Heart right ventricle (tissue), 16 donors: ENCODE data around the gene SLC15A2. TPM values are rescaled to one million over a fixed set of nuclear protein-coding genes. Genes with fewer than 3 reads are reported as not detected.

Experiments used
- ATAC-seq, 8 donors: fragments of 200-7000 bp; cut with Tn5 transposase; one replicate each; pipeline ENCODE4 v1.9.1; 2020; ENCODE audit warnings: mild to moderate bottlenecking in 8 of 8, moderate library complexity in 8 of 8, moderate number of reproducible peaks in 1 of 8
- DNase-seq, 2 donors: peaks; one replicate each; pipeline ENCODE4 v3.0.0-alpha.2; 2020
- H3K27ac ChIP-seq, 10 donors: fragments of 200-600 bp; sonication (generic) in 2 of 10; one replicate each; pipeline versions ENCODE4 v1.5.0 to v1.8.0; 2020 to 2022; ENCODE audit warnings: mild to moderate bottlenecking in 3 of 10
- H3K27me3 ChIP-seq, 7 donors: fragments of 200-600 bp; one replicate each; pipeline ENCODE4 v1.8.0; 2021 to 2022; ENCODE audit warnings: mild to moderate bottlenecking in 2 of 7
- H3K36me3 ChIP-seq, 9 donors: fragments of 200-600 bp; sonication (generic) in 1 of 9; one replicate each; pipeline versions ENCODE4 v1.5.0 to v1.8.0; 2020 to 2022; ENCODE audit warnings: mild to moderate bottlenecking in 2 of 9
- H3K4me1 ChIP-seq, 9 donors: fragments of 200-600 bp; sonication (generic) in 1 of 9; one replicate each; pipeline versions ENCODE4 v1.5.0 to v1.8.0; 2020 to 2022; ENCODE audit warnings: mild to moderate bottlenecking in 4 of 9
- H3K4me3 ChIP-seq, 10 donors: fragments of 200-600 bp; sonication (generic) in 2 of 10; one replicate each; pipeline versions ENCODE4 v1.5.0 to v1.8.0; 2020 to 2022; ENCODE audit warnings: mild to moderate bottlenecking in 7 of 10, moderate library complexity in 2 of 10
- H3K9me3 ChIP-seq, 11 donors: fragments of 200-600 bp in 10 of 11; sonication (generic) in 2 of 11; one replicate each; pipeline versions ENCODE4 v1.5.0 to v1.8.0; 2013 to 2022; ENCODE audit warnings: mild to moderate bottlenecking in 2 of 11, control low read depth in 1 of 11, moderate library complexity in 1 of 11
- CTCF ChIP-seq, 9 donors: fragments of 200-600 bp; sonication (generic) in 2 of 9; IDR thresholded peaks; one replicate each; pipeline versions ENCODE4 v1.5.0 to v1.8.0; 2021 to 2022; ENCODE audit warnings: antibody characterized with exemption in 9 of 9, mild to moderate bottlenecking in 5 of 9, moderate library complexity in 1 of 9
- WGBS, 2 donors: extraction: QIAGEN DNeasy Blood & Tissue Kit; methylation state at CpG; one replicate each; pipeline ENCODE4 v1.1.7; 2013; ENCODE audit warnings: inconsistent platforms in 1 of 2; 5-methylcytosine and 5-hydroxymethylcytosine counted together
- intact Hi-C, 10 donors: fragments of 100-400 bp; cut with DNase I; formaldehyde crosslinking; loops; one replicate each; pipeline versions ENCODE4 v1.11.1 to v1.14.2; 2022
- polyA plus RNA-seq, 2 donors: library from polyadenylated mRNA; stranded (reverse); fragments of 200-250 nt; gene quantifications; one replicate each; pipeline ENCODE4 v1.2.3, GENCODE V29; 2013
- total RNA-seq, 10 donors: library from RNA; stranded (reverse); fragmentation: NEBNext Ultra II Directional in 3 of 10; extraction: Animal tissue kit (Norgen Biotek cat#: 25700) in 3 of 10; gene quantifications; one replicate each; pipeline versions ENCODE4 v1.2.1 to v1.2.4, GENCODE V29; 2021 to 2023
- donor health status: Arrhythmogenic right ventricular cardiomyopathy.
- donor health status: ischemic (EF 13 %, LVEDD 7.1; RV severe dilation, severe dysfunction).
- donor health status: healthy with polysubstance abuse.
- donor health status: DM: no; HTN: yes; CAD: no.
- donor health status: DM: no; HTN: no; CAD: no.
- donor health status: ischemic (EF 25% LVEDD 6.9; RV normal size, moderate dysfunction).
- donor health status: ischemic (EF 25% LVEDD 5.7; RV mildly dilated, moderate dysfunction).
- donor health status: healthy.
- donor health status: DM: yes; HTN: yes; CAD: no.
- donor health status: Ischemic cardiomyopathy.
- donor health status: ischemic (EF 35%, LVEDD 5.7; RV mildly dilated, moderate dysfunction).
- donor health status: nonischemic (EF 11% LVEDD 7.7; RV severe dilation, severe dysfunction).
- donor health status: DM: yes; HTN: yes; CAD: no.
- donor health status: PGD.
- donor health status: ischemic (EF 29% LVEDD 5.4; RV normal size, mild dysfunction).
- donor health status: nonischemic (EF 23%, LVEDD 6.1; RV moderate dilation, normal function).

SLC15A2 gene
- total and polyA plus RNA-seq, 12 donors: 0.45 to 14.9 (median 3.9) TPM

DNA sequence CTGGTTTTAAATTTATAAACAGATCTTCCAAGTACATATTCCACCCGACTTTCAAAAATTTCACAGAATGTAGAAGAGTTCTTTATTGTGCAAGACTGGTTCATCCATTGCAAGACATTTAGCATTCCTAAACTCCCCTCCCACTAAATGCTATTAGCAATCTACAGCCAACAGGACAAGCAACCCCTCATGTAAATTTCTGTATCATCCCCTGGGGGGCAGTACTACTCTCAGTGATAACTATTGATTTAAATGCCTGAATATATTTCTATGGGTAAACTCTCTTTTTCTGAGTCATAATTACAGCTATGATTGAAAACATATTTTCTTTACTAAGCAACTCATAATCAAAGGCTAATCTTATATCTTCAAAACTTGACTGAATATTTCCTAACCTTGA, 10.7 kb upstream of the SLC15A2 start:
- 22 to 37% methylated on average over 1 of the region's 1 CpG for WGBS, 2 donors
- intact Hi-C loops: loop anchor here in 1 of 10 donors (10.0 kb wide), 1 partner anchor 111 kb away; no protein-coding TSS in a partner anchor
- TF ChIP-seq CTCF (IDR thresholded peaks at IDR 0.05): peak in 5 of 9 donors; percentile 14 to 48 (median 24)

GRCh38 chr3:121885386-121885785, 8.8 kb upstream of the SLC15A2 start:
- Histone ChIP-seq H3K9me3 (no peaks in the 10 kb centered on the region), H3K27me3 (no peaks in the 10 kb centered on the region), H3K4me3 (no peak overlapping the region), H3K4me1 (no peaks in the 10 kb centered on the region), H3K36me3 (no peaks in the 10 kb centered on the region), H3K27ac (no peak overlapping the region)
- ATAC-seq (no peak), DNase-seq (no peak)
- intact Hi-C loops: loop anchor here in 1 of 10 donors (10.0 kb wide), 1 partner anchor 109 kb away; no protein-coding TSS in a partner anchor
- 88 to 95% methylated on average over 2 of the region's 2 CpGs for WGBS, 2 donors
- TF ChIP-seq CTCF (IDR thresholded peaks at IDR 0.05): no peak

More for the DNA sequence above, 10.7 kb upstream of the SLC15A2 start:
- H3K36me3 ChIP-seq: no peaks in the 10 kb centered on the region
- H3K27ac ChIP-seq: no peak overlapping the region
- no peaks in the 10 kb centered on the region for H3K4me1 ChIP-seq
- ATAC-seq (no peak), DNase-seq (no peak)
- no peak overlapping the region for H3K4me3 ChIP-seq
- no peaks in the 10 kb centered on the region for H3K9me3 ChIP-seq
- H3K27me3 ChIP-seq: no peaks in the 10 kb centered on the region

DNA sequence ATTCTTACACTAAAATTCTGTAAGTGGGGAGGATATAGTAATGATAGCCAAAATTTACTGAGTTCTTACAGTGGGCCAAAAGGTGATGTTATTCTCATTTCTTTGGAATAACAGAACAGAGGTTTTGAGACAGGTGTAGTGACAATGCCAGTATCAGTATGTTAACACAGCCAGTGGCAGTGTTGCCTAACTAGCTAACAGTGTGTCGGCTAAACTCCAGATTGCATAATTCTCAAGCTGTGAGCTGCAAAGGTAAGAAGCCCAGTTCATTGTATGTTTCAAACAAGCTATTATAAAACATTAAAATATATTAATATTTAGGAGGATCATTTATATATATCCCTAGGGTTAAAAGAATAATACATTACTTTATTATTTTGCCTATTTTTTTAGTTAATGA, 920 bp downstream of the SLC15A2 start:
- Histone ChIP-seq H3K27ac (no peak overlapping the region), H3K4me3 (peak overlapping the region in 5 of 10 donors; percentile 4 to 39 (median 36))

DNA sequence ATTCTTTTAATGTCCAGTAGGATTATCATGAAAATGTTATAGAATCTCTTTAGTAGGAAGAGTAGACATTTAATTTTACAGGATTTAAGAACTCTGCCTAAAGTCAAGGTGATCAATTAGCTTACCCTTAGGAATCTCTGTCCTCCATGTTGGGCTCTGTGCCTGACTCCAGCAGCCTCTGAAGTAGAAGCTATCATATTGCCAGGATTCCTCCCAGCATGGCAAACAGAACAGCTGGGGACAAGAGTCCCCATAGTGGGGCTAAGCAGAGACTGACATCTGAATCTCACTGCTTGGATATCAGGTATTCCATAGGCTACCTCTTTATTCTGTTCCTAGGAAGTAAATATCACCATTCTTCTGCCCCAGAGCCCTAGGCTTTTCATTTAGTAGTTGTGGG, 1.5 kb downstream of the SLC15A2 start:
- no peaks in the 10 kb centered on the region for H3K9me3 ChIP-seq
- ATAC-seq: no peak
- no peak for TF ChIP-seq CTCF (IDR thresholded peaks at IDR 0.05)
- no peaks in the 10 kb centered on the region for H3K27me3 ChIP-seq
- intact Hi-C loops: no loop called here
- H3K36me3 ChIP-seq: peaks cover 0 to 33% (median 0%) of the 10 kb centered on the region in 9 donors
- DNase-seq: no peak
- H3K4me1 ChIP-seq: peaks cover 0 to 19% (median 4%) of the 10 kb centered on the region in 9 donors
- no peak overlapping the region for H3K27ac ChIP-seq
- H3K4me3 ChIP-seq: no peak overlapping the region

More for the DNA sequence above, 920 bp downstream of the SLC15A2 start:
- Histone ChIP-seq H3K36me3 (peaks cover 0 to 28% (median 0%) of the 10 kb centered on the region in 9 donors), H3K4me1 (peaks cover 0 to 19% (median 4%) of the 10 kb centered on the region in 9 donors), H3K27me3 (no peaks in the 10 kb centered on the region), H3K9me3 (no peaks in the 10 kb centered on the region)
- ATAC-seq (peak in 5 of 8 donors; percentile 46 to 70 (median 50)), DNase-seq (no peak)
- TF ChIP-seq CTCF (IDR thresholded peaks at IDR 0.05): no peak
- 0% methylated on average over 1 of the region's 1 CpG for WGBS, 2 donors
- intact Hi-C loops: no loop called here
